Loucy (cell line): ENCODE results near the gene SMOC1.

ENCODE experiments used
- CTCF ChIP-seq: fragments of 200-600 bp; sonication (generic); conservative IDR thresholded peaks from 2 replicates; pipeline ENCODE4 v1.5.1; 2014; ENCODE audit warnings: mild to moderate bottlenecking, antibody characterized with exemption, low read length
- EZH2phosphoT487 ChIP-seq: fragments of 200-600 bp; IDR thresholded peaks from 2 replicates; pipeline ENCODE4 v1.6.1; 2018; ENCODE audit warnings: antibody characterized with exemption, mild to moderate bottlenecking, moderate library complexity, borderline replicate concordance

GRCh38 chr14:70021548-70022220 is 142.5 kb downstream of the SMOC1 start:
- TF ChIP-seq CTCF (no peak), EZH2phosphoT487 (no peak)
